Endothelial cell of umbilical vein (primary cell): Measurements from ENCODE around the gene WDR5. TPM values are rescaled to one million over a fixed set of nuclear protein-coding genes. Genes with fewer than 3 reads are reported as not detected.

Experiments used
- BruUV-seq: library from RNA; stranded (reverse); fragments of 400-500 nt; replicated peaks from 2 replicates; lab custom pipeline; 2021; lab: Mats Ljungman, UMichigan
- CTCF ChIA-PET: fragments of 300-600, 350-600 bp; sonication (Branson Sonifier 250); formaldehyde crosslinking; loops from one replicate; lab custom pipeline; 2021; ENCODE audit warnings: antibody characterized with exemption, inconsistent platforms; lab: Charles Lee
- POLR2A ChIA-PET: fragments of 300-600, 350-600 bp; sonication (Branson Sonifier 250); formaldehyde crosslinking; loops from one replicate; lab custom pipeline; 2021; ENCODE audit warnings: antibody characterized with exemption, inconsistent platforms; lab: Charles Lee
- DNase-seq: peaks from one replicate; pipeline ENCODE4 v3.0.0-alpha.2; 2011; ENCODE audit warnings: low read depth, low spot score
- FAIRE-seq: peaks from 2 replicates; lab custom pipeline; 2011; peaks lifted over from hg19 to GRCh38; lab: Jason Lieb, UNC
- H2AFZ ChIP-seq: 2 replicates; pipeline ENCODE4 v1.6.0; 2012; ENCODE audit warnings: low read depth, low read length, control low read depth, inconsistent platforms
- H3K27ac ChIP-seq: 2 replicates; pipeline ENCODE4 v1.5.1; 2011; ENCODE audit warnings: low read depth, mild to moderate bottlenecking, control low read depth, low read length, moderate library complexity; ENCODE audit not compliant: insufficient read depth
- H3K27me3 ChIP-seq, 2 experiments: 2 replicates each; pipeline versions ENCODE4 v1.6.0 to v1.6.1; 2011; ENCODE audit warnings: low read length in 2 of 2, mixed read lengths in 1 of 2; ENCODE audit not compliant: control insufficient read depth in 2 of 2, insufficient read depth in 2 of 2
- H3K36me3 ChIP-seq, 2 experiments: 2 replicates in 1 of 2; 3 replicates in 1 of 2; pipeline ENCODE4 v1.5.1; 2011; ENCODE audit warnings: low read length in 2 of 2, mild to moderate bottlenecking in 1 of 2, moderate library complexity in 1 of 2; ENCODE audit not compliant: control insufficient read depth in 2 of 2, insufficient read depth in 2 of 2; ENCODE audit errors: extremely low read depth in 1 of 2
- H3K4me1 ChIP-seq: 3 replicates; pipeline ENCODE4 v1.5.1; 2011; ENCODE audit warnings: mild to moderate bottlenecking, low read length; ENCODE audit not compliant: control insufficient read depth, insufficient read depth; ENCODE audit errors: extremely low read depth
- H3K4me2 ChIP-seq: 2 replicates; pipeline ENCODE4 v1.6.1; 2011; ENCODE audit warnings: low read length, control low read depth, mixed read lengths; ENCODE audit not compliant: insufficient read depth
- H3K4me3 ChIP-seq, 3 experiments: fragments of 200-600 bp in 1 of 3; sonication (generic), shearing (Covaris generic) in 1 of 3; replicated peaks in 1 of 3; 2 replicates each; pipeline ENCODE4 v1.5.1; 2011 to 2016; ENCODE audit warnings: control low read depth in 3 of 3, low read length in 3 of 3, mild to moderate bottlenecking in 2 of 3, inconsistent platforms in 1 of 3, low read depth in 1 of 3, moderate library complexity in 1 of 3; ENCODE audit not compliant: insufficient read depth in 1 of 3
- H3K79me2 ChIP-seq: 2 replicates; pipeline ENCODE4 v1.6.0; 2012; ENCODE audit warnings: low read length, inconsistent platforms; ENCODE audit not compliant: control insufficient read depth, insufficient read depth
- H3K9ac ChIP-seq: replicated peaks from 2 replicates; pipeline ENCODE3; 2011; ENCODE audit warnings: low read length, control low read depth; ENCODE audit not compliant: insufficient read depth; ENCODE audit errors: extremely low read depth
- H3K9me1 ChIP-seq: replicated peaks from 3 replicates; pipeline ENCODE4 v1.6.0; 2011; ENCODE audit warnings: mild to moderate bottlenecking, low read length; ENCODE audit not compliant: control insufficient read depth, insufficient read depth; ENCODE audit errors: extremely low read depth
- H3K9me3 ChIP-seq: replicated peaks from 2 replicates; pipeline ENCODE4 v1.5.1; 2012; ENCODE audit warnings: low read length, inconsistent platforms; ENCODE audit not compliant: control insufficient read depth, insufficient read depth
- H4K20me1 ChIP-seq: replicated peaks from 2 replicates; pipeline ENCODE3; 2011; ENCODE audit warnings: mild to moderate bottlenecking, low read length; ENCODE audit not compliant: control insufficient read depth, insufficient read depth; ENCODE audit errors: extremely low read depth
- CTCF ChIP-seq, 2 donors: IDR thresholded peaks; 1 replicate in 1 of 2; 2 replicates in 1 of 2; pipeline ENCODE4 v1.5.1; 2011; ENCODE audit warnings: low read length in 2 of 2, mild to moderate bottlenecking in 2 of 2, moderate library complexity in 2 of 2, control low read depth in 1 of 2, inconsistent platforms in 1 of 2, low read depth in 1 of 2; ENCODE audit not compliant: insufficient read depth in 1 of 2; ENCODE audit errors: extremely low read depth in 1 of 2
- EZH2 ChIP-seq: IDR thresholded peaks from 2 replicates; pipeline ENCODE4 v1.6.1; 2012; ENCODE audit warnings: borderline replicate concordance, low read depth, mild to moderate bottlenecking, moderate library complexity, low read length, inconsistent platforms; ENCODE audit not compliant: severe bottlenecking
- FOS ChIP-seq: IDR thresholded peaks from 2 replicates; pipeline ENCODE4 v1.6.1; 2011; ENCODE audit warnings: mild to moderate bottlenecking, low read length, moderate library complexity, borderline replicate concordance; ENCODE audit not compliant: insufficient read depth
- GATA2 ChIP-seq: IDR thresholded peaks from 2 replicates; pipeline ENCODE4 v1.7.0; 2011; ENCODE audit warnings: low read depth, mild to moderate bottlenecking, moderate library complexity, mixed read lengths, low read length; ENCODE audit not compliant: insufficient read length, insufficient read depth
- JUN ChIP-seq: IDR thresholded peaks from 2 replicates; pipeline ENCODE4 v1.6.1; 2011; ENCODE audit warnings: borderline replicate concordance, low read depth; ENCODE audit not compliant: insufficient read length, insufficient read depth
- MAX ChIP-seq: IDR thresholded peaks from 2 replicates; pipeline ENCODE4 v1.6.1; 2011; ENCODE audit not compliant: insufficient read depth, insufficient read length
- MYC ChIP-seq: IDR thresholded peaks from one replicate; pipeline ENCODE4 v1.6.1; 2011; ENCODE audit warnings: mild to moderate bottlenecking, low read depth, low read length
- POLR2A ChIP-seq: IDR thresholded peaks from 2 replicates; pipeline ENCODE4 v1.6.1; 2012; ENCODE audit warnings: low read depth, mild to moderate bottlenecking, control low read depth, low read length
- POLR2AphosphoS5 ChIP-seq: IDR thresholded peaks from 2 replicates; pipeline ENCODE4 v1.6.1; 2012; ENCODE audit warnings: low read depth, mild to moderate bottlenecking, control low read depth, low read length, moderate library complexity; ENCODE audit not compliant: insufficient read depth
- dilution Hi-C: fragments of 300-500 bp; cut with MboI; formaldehyde crosslinking; loops from one replicate; pipeline ENCODE4 v1.15.0; 2019; ENCODE audit warnings: low sequenced_read_pairs; ENCODE audit not compliant: extremely low pct_ligation_motif_present
- intact Hi-C: fragments of 100-400 bp; cut with micrococcal nuclease; formaldehyde crosslinking; loops from one replicate; pipeline ENCODE4 v1.10.0; 2022
- polyA plus RNA-seq, 4 experiments: library from polyadenylated mRNA; depleted of rRNA in 3 of 4; stranded (reverse) in 3 of 4; unstranded in 1 of 4; fragments of >200 nt; gene quantifications; 2 replicates each; pipeline versions ENCODE4 v1.2.1 to v1.2.3, GENCODE V29; 2011 to 2012; ENCODE audit warnings: missing spikeins in 1 of 4
- total RNA-seq: library from RNA; stranded (reverse); gene quantifications from 2 replicates; pipeline ENCODE4 v1.2.3, GENCODE V29; 2021

The WDR5 gene
- total and polyA plus RNA-seq, 2 donors (not counting 3 experiments of a cell fraction or from before 2014, with no cell fraction given): 32.1 to 42.5 TPM

DNA sequence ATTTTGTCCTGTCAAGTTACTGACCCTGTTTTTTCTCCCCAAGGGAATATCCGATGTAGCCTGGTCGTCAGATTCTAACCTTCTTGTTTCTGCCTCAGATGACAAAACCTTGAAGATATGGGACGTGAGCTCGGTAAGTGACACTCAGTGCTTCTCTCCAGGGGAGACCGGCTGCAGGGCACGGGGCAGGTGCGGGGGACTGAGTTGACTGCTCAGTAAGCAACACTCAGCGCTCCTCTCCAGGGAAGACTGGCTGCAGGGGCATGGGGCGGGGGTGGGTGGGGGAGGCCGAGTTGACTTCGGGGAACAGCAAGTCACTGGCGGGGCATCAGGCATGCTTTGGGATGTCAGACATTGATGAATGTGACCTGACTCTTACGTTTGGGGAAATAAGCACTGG, 6.0 kb downstream of the WDR5 start:
- Histone ChIP-seq H3K36me3 (peaks cover 15 to 48% of the 10 kb centered on the region in 2 experiments), H3K4me2 (no peak overlapping the region), H3K4me3 (no peak overlapping the region), H3K9me3 (no peaks in the 10 kb centered on the region), H3K27me3 (no peaks in the 10 kb centered on the region), H3K9me1 (no peaks in the 10 kb centered on the region), H3K79me2 (peaks cover 34% of the 10 kb centered on the region), H3K4me1 (peaks cover 4% of the 10 kb centered on the region), H3K9ac (no peak overlapping the region), H3K27ac (no peak overlapping the region), H4K20me1 (no peaks in the 10 kb centered on the region), H2AFZ (no peak overlapping the region)
- no TSS peak for BruUV-seq
- FAIRE-seq: no peak
- dilution Hi-C loops: no loop called here
- intact Hi-C loops: no loop called here
- ChIA-PET CTCF (interaction anchor here (1.8 kb wide), 1 partner anchor 8 kb away, joined by 4 read pairs; no protein-coding TSS in a partner anchor), POLR2A (no interaction called here)
- DNase-seq: no peak
- TF ChIP-seq POLR2A (no peak), MAX (no peak), CTCF (IDR thresholded peaks at IDR 0.05; ENCODE audit: extremely low read depth in 1 of 2, insufficient read depth in 1 of 2, low read depth in 1 of 2, low read length in 2 of 2) (no peak), JUN (no peak), POLR2AphosphoS5 (no peak), FOS (no peak), GATA2 (no peak), MYC (no peak), EZH2 (no peak)
